HepG2 (cell line): ENCODE measurements around the gene GGPS1. TPM values are rescaled to one million over a fixed set of nuclear protein-coding genes. Genes with fewer than 3 reads are reported as not detected.

ENCODE experiments used
- ATF7-NPFF ChIP-seq: sonication (generic); formaldehyde crosslinking; IDR thresholded peaks from 2 replicates; pipeline ENCODE4 v1.8.1; 2023; ENCODE audit warnings: mild to moderate bottlenecking, low read depth, missing genetic modification reagents, moderate library complexity
- HIVEP1 ChIP-seq: sonication (generic); formaldehyde crosslinking; IDR thresholded peaks from 2 replicates; pipeline ENCODE4 v1.4.0; 2020; ENCODE audit warnings: mild to moderate bottlenecking, missing genetic modification reagents
- TAF15 ChIP-seq: fragments of 200-400 bp; formaldehyde crosslinking; IDR thresholded peaks from one replicate; pipeline ENCODE4 v1.6.1; 2018; ENCODE audit warnings: mild to moderate bottlenecking, low read depth, low read length; ENCODE audit not compliant: poor library complexity, severe bottlenecking
- THAP7 ChIP-seq: sonication (generic); formaldehyde crosslinking; IDR thresholded peaks from 2 replicates; pipeline ENCODE4 v1.8.1; 2023; ENCODE audit warnings: mild to moderate bottlenecking, missing genetic modification reagents
- ZBTB4 ChIP-seq: sonication (generic); formaldehyde crosslinking; IDR thresholded peaks from 2 replicates; pipeline ENCODE4 v1.4.0; 2020; ENCODE audit warnings: missing genetic modification reagents, mild to moderate bottlenecking, borderline replicate concordance
- ZC3H13 ChIP-seq: sonication (generic); formaldehyde crosslinking; IDR thresholded peaks from 2 replicates; pipeline ENCODE4 v1.8.1; 2023; ENCODE audit warnings: mild to moderate bottlenecking, missing genetic modification reagents, moderate library complexity
- ZFP82 ChIP-seq: sonication (generic); formaldehyde crosslinking; IDR thresholded peaks from 2 replicates; pipeline ENCODE4 v1.5.1; 2020; ENCODE audit warnings: mild to moderate bottlenecking, missing genetic modification reagents, borderline replicate concordance
- ZNF264 ChIP-seq: sonication (generic); formaldehyde crosslinking; IDR thresholded peaks from 2 replicates; pipeline ENCODE4 v1.4.0; 2020; ENCODE audit warnings: missing genetic modification reagents
- ZNF350 ChIP-seq: sonication (generic); formaldehyde crosslinking; IDR thresholded peaks from 2 replicates; pipeline ENCODE4 v1.4.0; 2020; ENCODE audit warnings: mild to moderate bottlenecking, low read depth, missing genetic modification reagents, borderline replicate concordance
- polyA plus RNA-seq, 8 experiments: library from polyadenylated mRNA; depleted of rRNA in 3 of 8; stranded (reverse) in 7 of 8; unstranded in 1 of 8; fragments of >200 nt; fragmentation: Illumina TruSeq in 4 of 8; extraction: Trizol in 4 of 8; gene quantifications; 2 replicates each; pipeline versions ENCODE4 v1.2.1 to v1.2.3, GENCODE V29; 2011 to 2016; ENCODE audit warnings: low read depth in 4 of 8, missing spikeins in 1 of 8, mixed read lengths in 1 of 8; ENCODE audit not compliant: insufficient read depth in 1 of 8
- total RNA-seq, 5 experiments: library from RNA; depleted of rRNA; stranded (reverse); fragments of >200 nt; fragmentation: Illumina TruSeq; extraction: Trizol; gene quantifications; 2 replicates each; pipeline ENCODE4 v1.2.3, GENCODE V29; 2016; ENCODE audit warnings: low read depth in 1 of 5
- TF ChIP-seq, protein P1 (sequence below): sonication (generic); formaldehyde crosslinking; IDR thresholded peaks from 2 replicates; pipeline ENCODE4 v1.4.0; 2020; ENCODE audit warnings: missing genetic modification reagents, borderline replicate concordance
- TF ChIP-seq, protein P2 (sequence below): sonication (generic); formaldehyde crosslinking; IDR thresholded peaks from 2 replicates; pipeline ENCODE4 v1.5.0; 2020; ENCODE audit warnings: mild to moderate bottlenecking, missing genetic modification reagents
- TF ChIP-seq, protein P3 (sequence below): sonication (generic); formaldehyde crosslinking; conservative IDR thresholded peaks from 2 replicates; pipeline ENCODE4 v1.5.0; 2020; ENCODE audit warnings: missing genetic modification reagents
- TF ChIP-seq, protein P4 (sequence below): sonication (generic); formaldehyde crosslinking; IDR thresholded peaks from 2 replicates; pipeline ENCODE4 v1.5.0; 2020; ENCODE audit warnings: missing genetic modification reagents
- TF ChIP-seq, protein P5 (sequence below): sonication (generic); formaldehyde crosslinking; IDR thresholded peaks from 2 replicates; pipeline ENCODE4 v1.4.0; 2020; ENCODE audit warnings: missing genetic modification reagents

GGPS1 gene
- total and polyA plus RNA-seq, 2 of the 13 experiments (the other 11 are each of a cell fraction or from before 2014, with no cell fraction given), result 28.8 to 42.6 TPM

- TF ChIP-seq, protein P1, sequence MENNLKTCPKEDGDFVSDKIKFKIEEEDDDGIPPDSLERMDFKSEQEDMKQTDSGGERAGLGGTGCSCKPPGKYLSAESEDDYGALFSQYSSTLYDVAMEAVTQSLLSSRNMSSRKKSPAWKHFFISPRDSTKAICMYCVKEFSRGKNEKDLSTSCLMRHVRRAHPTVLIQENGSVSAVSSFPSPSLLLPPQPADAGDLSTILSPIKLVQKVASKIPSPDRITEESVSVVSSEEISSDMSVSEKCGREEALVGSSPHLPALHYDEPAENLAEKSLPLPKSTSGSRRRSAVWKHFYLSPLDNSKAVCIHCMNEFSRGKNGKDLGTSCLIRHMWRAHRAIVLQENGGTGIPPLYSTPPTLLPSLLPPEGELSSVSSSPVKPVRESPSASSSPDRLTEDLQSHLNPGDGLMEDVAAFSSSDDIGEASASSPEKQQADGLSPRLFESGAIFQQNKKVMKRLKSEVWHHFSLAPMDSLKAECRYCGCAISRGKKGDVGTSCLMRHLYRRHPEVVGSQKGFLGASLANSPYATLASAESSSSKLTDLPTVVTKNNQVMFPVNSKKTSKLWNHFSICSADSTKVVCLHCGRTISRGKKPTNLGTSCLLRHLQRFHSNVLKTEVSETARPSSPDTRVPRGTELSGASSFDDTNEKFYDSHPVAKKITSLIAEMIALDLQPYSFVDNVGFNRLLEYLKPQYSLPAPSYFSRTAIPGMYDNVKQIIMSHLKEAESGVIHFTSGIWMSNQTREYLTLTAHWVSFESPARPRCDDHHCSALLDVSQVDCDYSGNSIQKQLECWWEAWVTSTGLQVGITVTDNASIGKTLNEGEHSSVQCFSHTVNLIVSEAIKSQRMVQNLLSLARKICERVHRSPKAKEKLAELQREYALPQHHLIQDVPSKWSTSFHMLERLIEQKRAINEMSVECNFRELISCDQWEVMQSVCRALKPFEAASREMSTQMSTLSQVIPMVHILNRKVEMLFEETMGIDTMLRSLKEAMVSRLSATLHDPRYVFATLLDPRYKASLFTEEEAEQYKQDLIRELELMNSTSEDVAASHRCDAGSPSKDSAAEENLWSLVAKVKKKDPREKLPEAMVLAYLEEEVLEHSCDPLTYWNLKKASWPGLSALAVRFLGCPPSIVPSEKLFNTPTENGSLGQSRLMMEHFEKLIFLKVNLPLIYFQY, result peak; percentile 95; the same call in 1 of the 2 replicates
- peak; percentile 78; the same call in 1 of the 2 replicates for TF ChIP-seq ZNF264 (CRISPR knock-in tag)
- TF ChIP-seq TAF15, result no peak
- no peak for TF ChIP-seq ZC3H13 (CRISPR knock-in tag)
- TF ChIP-seq, protein P2, sequence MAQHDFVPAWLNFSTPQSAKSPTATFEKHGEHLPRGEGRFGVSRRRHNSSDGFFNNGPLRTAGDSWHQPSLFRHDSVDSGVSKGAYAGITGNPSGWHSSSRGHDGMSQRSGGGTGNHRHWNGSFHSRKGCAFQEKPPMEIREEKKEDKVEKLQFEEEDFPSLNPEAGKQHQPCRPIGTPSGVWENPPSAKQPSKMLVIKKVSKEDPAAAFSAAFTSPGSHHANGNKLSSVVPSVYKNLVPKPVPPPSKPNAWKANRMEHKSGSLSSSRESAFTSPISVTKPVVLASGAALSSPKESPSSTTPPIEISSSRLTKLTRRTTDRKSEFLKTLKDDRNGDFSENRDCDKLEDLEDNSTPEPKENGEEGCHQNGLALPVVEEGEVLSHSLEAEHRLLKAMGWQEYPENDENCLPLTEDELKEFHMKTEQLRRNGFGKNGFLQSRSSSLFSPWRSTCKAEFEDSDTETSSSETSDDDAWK (CRISPR knock-in tag), result no peak
- no peak for TF ChIP-seq ZBTB4 (CRISPR knock-in tag)
- TF ChIP-seq, protein P3, sequence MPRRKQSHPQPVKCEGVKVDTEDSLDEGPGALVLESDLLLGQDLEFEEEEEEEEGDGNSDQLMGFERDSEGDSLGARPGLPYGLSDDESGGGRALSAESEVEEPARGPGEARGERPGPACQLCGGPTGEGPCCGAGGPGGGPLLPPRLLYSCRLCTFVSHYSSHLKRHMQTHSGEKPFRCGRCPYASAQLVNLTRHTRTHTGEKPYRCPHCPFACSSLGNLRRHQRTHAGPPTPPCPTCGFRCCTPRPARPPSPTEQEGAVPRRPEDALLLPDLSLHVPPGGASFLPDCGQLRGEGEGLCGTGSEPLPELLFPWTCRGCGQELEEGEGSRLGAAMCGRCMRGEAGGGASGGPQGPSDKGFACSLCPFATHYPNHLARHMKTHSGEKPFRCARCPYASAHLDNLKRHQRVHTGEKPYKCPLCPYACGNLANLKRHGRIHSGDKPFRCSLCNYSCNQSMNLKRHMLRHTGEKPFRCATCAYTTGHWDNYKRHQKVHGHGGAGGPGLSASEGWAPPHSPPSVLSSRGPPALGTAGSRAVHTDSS (CRISPR knock-in tag), result no peak
- TF ChIP-seq, protein P4, sequence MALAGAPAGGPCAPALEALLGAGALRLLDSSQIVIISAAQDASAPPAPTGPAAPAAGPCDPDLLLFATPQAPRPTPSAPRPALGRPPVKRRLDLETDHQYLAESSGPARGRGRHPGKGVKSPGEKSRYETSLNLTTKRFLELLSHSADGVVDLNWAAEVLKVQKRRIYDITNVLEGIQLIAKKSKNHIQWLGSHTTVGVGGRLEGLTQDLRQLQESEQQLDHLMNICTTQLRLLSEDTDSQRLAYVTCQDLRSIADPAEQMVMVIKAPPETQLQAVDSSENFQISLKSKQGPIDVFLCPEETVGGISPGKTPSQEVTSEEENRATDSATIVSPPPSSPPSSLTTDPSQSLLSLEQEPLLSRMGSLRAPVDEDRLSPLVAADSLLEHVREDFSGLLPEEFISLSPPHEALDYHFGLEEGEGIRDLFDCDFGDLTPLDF (CRISPR knock-in tag), result no peak
- TF ChIP-seq, protein P5, sequence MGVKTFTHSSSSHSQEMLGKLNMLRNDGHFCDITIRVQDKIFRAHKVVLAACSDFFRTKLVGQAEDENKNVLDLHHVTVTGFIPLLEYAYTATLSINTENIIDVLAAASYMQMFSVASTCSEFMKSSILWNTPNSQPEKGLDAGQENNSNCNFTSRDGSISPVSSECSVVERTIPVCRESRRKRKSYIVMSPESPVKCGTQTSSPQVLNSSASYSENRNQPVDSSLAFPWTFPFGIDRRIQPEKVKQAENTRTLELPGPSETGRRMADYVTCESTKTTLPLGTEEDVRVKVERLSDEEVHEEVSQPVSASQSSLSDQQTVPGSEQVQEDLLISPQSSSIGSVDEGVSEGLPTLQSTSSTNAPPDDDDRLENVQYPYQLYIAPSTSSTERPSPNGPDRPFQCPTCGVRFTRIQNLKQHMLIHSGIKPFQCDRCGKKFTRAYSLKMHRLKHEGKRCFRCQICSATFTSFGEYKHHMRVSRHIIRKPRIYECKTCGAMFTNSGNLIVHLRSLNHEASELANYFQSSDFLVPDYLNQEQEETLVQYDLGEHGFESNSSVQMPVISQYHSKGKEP (CRISPR knock-in tag), result no peak
- no peak for TF ChIP-seq THAP7
- TF ChIP-seq ZFP82 (CRISPR knock-in tag), result no peak
- TF ChIP-seq ATF7-NPFF, result no peak
- TF ChIP-seq HIVEP1 (CRISPR knock-in tag), result no peak
- TF ChIP-seq ZNF350 (CRISPR knock-in tag), result 0 out of 2 replicates have a peak, but pooled peaks have one; percentile 55
Measured at GRCh38 chr1:235295902-235296350, 32.4 kb upstream of the GGPS1 start (continued).
